SU-DHL-6 (cell line): ENCODE measurements around the gene TMEM139.

ENCODE experiments used
- CTCF ChIP-seq: fragments of 200-600 bp; sonication (generic); IDR thresholded peaks from one replicate; pipeline ENCODE4 v1.5.1; 2017; ENCODE audit warnings: antibody characterized with exemption, mild to moderate bottlenecking, low read length, moderate library complexity; ENCODE audit not compliant: insufficient read depth, poor library complexity, severe bottlenecking
- EZH2phosphoT487 ChIP-seq: fragments of 200-600 bp; sonication (generic), shearing (Covaris generic); conservative IDR thresholded peaks from 2 replicates; pipeline ENCODE4 v1.6.1; 2018; ENCODE audit warnings: mild to moderate bottlenecking, antibody characterized with exemption, low read length, moderate library complexity, mixed read lengths

- no peak for TF ChIP-seq CTCF
- TF ChIP-seq EZH2phosphoT487: no peak
These were observed 33.9 kb upstream of the TMEM139 start for GRCh38 chr7:143250822-143251221.
